GM20431 (cell line): ENCODE results near the gene NUDT4B.
"Not testable (repeated sequence)": the region's sequence is repeated elsewhere in the genome, so short reads cannot be mapped to it uniquely, and the experiment has no call there.

Source experiments
- in situ Hi-C: fragments of 300-500 bp; cut with MseI, MboI; formaldehyde crosslinking; loops from one replicate; pipeline ENCODE4 v1.15.0; 2020; ENCODE audit warnings: low sequenced_read_pairs; ENCODE audit not compliant: unreplicated experiment

The NUDT4B gene

DNA sequence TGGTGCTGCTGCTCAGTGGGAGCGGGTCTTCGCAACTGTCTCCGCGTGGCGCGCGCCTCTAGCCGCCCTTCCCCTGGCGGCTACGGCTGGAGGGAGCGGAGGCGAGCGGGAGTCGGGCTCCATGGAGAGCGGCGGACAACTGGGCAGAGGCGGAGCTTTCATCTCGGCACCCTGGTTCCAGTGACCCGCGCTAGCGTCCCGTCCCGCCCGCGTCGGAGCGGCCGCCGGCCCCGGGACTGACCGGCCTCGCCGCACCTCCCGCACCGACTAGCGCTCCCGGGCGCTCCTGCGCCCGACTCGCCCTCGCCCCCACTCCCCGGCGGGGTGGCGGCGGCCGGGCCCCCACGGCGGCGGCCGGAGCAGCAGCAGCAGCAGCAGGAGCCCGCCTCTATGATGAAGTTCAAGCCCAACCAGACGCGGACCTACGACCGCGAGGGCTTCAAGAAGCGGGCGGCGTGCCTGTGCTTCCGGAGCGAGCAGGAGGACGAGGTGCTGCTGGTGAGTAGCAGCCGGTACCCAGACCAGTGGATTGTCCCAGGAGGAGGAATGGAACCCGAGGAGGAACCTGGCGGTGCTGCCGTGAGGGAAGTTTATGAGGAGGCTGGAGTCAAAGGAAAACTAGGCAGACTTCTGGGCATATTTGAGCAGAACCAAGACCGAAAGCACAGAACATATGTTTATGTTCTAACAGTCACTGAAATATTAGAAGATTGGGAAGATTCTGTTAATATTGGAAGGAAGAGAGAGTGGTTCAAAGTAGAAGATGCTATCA is at the start of gene NUDT4B:
Gene NUDT4B (plus strand): TSS at position 212 of the 772 bp plus-strand sequence. CDS start 179 bp downstream, at position 391.
- in situ Hi-C loops = not testable (repeated sequence)

DNA sequence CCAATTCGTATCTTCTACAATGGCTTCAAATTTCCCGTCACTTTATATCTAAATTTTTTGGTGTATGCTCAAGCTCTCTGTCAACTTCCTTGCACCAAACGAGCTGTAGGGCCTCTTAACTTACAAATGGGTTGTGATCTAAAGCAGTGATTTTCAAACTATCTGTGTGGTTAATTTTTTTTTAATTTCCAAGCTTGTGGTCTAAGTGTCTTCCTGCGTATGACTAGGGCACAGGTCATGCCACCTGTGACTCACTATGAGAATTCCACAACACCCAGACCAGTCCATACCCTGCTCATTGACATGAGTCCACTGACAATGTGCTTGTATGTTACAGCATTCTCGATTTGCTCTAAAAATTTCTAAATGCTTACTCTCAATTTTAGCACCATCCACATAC is 49.2 kb upstream of the NUDT4B start:
- in situ Hi-C loops = not testable (repeated sequence)

DNA sequence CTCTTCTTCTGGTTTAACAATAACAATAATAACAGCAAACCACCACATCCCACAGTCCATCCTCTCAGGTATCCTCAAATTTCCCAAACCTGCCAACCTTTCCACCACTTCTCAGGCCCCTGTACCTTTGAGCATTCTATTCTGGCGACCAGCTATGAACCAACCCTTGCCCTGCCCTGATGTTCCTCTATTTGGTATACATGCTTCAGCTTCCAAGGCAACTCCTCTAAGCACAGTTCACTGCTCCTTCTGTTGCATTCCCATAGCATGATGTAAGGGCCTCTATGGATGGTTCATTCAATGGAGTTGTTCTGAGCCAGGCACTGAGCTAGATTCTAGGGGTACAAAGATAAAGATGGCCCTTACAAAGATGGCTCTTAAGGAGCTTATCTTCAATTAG is 46.3 kb upstream of the NUDT4B start:
- in situ Hi-C loops = not testable (repeated sequence)

DNA sequence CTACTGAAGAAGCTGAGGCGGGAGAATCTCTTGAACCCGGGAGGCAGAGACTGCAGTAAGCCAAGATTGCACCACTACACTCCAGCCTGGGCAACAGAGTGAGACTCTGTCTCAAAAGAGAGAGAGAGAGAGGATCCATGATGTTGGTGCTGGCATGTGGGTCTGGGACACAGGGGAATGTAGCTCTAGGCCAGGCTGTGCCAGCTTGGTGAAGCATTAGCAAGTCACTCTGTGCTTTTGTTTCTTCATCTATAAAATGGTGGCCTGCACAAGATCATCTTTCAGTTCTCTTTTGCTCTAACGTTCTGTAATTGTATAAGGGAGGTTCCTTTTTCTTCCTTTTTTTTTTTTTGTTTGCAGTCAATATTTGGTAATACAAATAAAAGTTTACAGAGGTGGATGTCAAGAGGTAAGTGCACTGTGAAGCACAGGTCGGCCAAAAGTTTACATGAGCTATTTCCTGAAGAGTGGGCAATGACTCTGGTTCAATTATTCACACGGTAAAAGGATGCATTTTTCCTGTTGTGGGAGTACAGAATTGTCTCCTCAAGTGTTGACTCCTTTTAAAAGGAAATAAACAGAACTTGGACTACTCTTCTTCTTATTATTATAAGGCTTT is 44.5 kb upstream of the NUDT4B start:
- in situ Hi-C loops = not testable (repeated sequence)

DNA sequence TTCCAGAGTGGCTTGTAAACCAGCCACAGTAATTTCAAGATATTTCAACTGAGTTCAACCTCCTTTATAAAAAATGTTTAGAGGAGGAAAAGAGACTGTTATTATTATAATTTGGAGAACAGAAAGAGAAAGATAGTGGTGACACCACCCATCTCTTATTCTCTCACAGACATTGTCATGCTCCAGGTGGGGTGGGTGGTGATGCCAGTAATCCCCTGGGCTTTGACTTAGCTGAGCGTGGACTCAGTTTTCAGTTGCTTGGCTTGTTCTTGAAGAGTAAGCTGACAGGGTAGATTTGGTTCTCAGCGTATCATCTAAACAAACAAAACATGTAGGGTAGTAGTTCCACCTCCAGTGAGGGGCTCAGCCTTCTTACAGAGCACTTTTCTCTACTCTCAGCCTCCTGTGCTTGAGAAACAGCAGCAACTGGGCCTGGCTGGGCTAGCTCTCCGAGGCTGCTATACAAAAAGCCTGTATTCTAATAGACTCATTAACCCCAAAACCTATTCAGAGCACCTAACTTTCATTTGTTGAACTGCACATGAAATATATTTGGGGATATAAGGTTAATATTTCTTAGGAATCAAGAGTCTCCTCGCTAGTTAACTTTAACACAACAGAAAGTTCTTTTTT is 43.1 kb upstream of the NUDT4B start:
- in situ Hi-C loops = not testable (repeated sequence)

DNA sequence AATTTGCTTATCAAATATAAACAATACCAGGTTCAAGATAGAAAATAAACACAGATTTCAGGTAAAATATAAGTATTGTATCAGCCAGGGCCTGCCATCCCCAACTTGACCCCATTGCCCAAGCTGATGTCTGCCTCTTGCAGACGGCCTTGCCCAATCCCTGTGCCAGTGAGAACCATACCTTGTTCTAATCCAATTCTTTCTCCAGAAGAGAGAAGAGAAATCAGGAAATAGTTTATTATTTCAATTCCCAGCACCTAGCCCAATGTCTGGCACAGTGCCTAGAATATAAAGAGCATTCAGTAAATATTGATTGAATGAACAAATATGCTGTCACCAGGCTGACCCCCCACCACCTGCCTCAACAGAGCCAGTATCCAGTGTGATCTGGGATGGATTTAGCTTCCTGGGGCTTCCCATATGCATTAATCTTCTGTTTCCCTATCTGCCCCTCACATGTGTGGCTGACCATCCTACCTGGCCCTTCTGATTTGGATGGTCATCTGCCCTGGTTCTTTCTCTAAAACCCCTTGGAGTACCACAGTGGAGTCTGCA is 39.7 kb upstream of the NUDT4B start:
- in situ Hi-C loops = not testable (repeated sequence)

DNA sequence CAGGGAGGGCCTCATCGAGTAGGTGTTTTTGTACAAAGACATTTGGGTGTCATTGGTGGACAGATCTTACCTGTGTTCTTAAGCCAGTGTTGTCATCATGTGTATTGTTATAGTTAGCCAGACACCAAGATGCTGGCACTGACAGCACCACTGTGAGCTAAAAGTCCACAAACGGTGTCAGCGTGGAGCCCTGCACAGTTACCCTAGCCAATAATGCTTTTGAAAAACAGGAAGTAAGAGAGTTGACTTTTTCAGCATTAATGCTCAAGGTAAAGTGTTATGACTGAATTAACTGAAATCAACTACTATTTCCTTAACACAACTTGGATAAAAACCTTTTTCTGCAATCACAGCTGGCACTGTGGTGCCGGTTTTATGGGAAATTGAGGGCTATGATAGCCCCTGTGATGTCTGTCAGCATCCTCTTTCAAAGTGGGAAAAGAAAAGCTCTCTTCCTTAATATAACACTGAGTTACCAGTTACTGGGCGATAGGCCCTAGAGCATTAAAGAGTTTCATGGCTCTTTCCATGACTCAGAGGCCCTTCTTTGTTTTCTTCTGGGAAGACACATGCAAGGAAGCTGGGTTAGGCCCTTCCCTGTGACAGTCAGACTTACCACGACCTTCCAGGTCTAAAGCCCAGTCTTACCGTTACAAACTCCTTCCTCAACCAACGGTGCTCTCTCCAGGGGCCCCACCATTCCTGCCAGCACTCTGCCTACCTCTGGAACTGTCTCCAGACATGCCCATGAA is 37.6 kb upstream of the NUDT4B start:
- in situ Hi-C loops = not testable (repeated sequence)

DNA sequence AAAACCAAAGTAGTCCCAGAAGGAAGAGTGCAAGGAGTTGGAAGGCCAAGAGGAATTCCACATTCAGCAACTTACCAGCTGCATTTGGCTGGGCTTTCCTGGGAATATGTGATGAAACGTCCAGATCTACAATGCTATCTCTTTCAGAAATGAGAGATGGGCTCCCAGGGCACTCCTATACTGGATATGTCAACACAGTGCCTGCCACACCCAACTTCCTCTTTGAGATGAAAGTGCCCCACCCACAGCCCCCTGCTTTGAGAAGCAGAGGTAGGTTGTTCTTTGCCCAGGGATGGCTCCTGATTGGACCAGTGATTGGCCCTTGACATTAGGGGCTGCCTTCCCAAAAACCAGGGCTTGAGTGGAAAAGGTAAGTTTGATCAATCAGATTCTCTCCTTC is 36.2 kb upstream of the NUDT4B start:
- in situ Hi-C loops = not testable (repeated sequence)

DNA sequence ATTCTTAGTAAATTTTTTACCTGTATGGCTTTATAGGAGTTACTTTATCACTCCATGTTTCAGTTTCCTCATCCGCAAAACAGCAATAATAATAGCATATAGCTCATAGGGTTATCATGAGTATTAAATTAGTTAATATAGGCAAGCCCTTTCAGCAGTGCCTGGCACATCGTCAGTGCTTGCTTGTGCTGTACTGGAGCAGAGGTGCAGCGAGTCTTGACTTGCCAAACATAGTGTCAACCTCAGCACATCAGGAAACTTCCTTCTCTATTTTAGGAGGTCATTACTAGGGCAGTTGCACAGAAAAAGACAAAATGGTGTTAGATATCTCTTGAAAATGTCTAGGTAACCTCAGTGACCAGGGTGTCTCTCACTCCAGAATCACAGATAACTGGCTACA is 33.1 kb upstream of the NUDT4B start:
- in situ Hi-C loops = not testable (repeated sequence)

DNA sequence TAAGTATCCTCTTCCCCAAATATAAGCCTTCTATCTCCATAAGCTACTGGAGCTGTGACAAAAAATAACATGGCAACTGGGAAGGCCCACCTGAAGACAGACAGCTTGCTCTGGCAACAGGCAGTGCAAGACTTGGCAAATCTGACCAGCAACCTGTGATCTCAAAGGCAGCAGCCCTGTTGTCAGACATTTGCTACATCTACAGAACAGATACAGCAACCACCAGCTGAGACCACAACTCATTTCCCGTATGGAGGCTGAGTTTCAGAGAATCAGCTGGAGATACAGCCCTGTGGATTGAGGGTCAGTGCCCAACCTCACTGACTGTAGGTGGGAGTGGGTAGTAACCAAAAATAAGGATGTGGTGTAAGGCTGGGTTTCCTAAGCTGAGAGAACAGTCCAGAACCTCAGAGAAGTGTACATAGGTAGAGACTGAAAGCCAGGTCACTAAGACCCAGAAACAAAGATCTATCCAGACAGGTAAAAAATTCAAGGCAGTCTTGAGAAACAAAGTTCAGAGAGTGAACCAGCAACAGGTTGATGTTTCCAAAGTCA is 31.5 kb upstream of the NUDT4B start:
- in situ Hi-C loops = not testable (repeated sequence)

DNA sequence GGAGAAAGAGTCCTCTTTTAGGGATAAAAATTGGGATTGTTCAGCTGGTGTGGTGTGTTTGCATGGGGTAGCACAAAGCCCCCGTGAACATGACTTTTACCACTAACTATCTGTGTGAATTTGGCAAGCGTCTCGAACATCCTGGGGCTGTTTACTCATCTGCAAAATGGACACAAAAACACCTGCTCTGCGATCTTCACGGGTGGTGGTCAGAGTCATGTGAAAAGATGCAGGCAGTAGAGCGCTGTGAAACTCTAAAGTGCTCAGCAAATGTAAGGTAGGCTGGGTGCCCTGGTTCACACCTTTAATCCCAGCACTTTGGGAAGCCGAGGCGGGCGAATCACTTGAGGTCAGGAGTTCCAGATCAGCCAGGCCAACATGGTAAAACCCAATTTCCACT is 27.7 kb upstream of the NUDT4B start:
- in situ Hi-C loops = not testable (repeated sequence)

DNA sequence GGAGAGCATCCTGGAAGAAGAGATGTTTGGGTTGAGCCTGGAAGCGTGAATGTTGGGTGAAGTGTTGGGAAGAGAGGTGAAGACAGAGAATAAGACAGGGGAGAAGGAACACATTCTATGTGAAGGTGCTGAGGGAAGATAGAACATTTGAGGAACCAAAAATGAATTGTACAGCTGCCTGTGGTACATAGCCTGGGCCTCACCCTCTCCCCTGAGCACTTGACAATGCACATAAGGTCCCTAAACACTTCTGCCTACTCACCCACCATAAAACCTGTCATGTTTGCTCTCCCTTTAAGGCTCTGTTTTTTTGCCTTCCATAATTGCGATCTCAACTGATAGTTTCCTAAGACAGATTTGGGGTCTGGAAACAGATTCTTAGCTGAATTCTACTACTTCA is 25.8 kb upstream of the NUDT4B start:
- in situ Hi-C loops = not testable (repeated sequence)

DNA sequence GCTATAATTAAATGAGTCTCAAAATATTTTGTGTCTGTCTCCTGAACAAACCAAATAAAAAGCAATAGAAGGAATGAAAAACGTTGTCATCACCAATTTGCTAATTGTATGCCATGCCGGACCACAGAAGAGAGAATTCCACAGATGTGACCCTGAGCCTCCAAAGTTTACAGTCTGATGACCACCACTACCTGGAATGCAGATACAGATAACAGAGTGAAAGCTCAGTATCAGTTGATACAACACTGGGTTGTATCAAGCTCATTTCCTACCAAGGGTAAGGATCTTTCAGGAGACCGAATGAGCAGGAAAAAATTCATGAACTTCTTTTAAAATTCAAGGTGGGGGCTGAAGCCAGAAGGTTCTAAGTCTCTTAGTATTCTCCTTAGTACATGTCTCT is 25.1 kb upstream of the NUDT4B start:
- in situ Hi-C loops = not testable (repeated sequence)

DNA sequence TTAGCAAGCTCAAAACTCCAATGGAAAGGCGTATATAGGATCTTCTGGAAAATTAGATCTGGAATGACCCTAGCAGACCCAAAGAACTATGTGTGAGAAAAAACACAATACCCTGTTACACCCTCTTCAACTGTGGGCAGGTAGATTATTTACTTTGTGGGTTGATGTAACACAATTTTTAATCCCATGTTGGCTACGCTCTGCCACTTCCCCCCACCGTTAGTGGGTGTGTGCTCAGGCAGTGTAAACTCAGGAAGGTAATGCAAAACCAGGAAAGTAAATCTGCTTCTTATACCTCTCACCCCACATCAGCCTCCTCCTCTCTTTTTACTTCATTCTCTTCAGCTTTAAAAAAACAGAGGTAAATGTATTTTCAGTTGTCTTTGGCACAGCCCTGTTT is 23.7 kb upstream of the NUDT4B start:
- in situ Hi-C loops = not testable (repeated sequence)

DNA sequence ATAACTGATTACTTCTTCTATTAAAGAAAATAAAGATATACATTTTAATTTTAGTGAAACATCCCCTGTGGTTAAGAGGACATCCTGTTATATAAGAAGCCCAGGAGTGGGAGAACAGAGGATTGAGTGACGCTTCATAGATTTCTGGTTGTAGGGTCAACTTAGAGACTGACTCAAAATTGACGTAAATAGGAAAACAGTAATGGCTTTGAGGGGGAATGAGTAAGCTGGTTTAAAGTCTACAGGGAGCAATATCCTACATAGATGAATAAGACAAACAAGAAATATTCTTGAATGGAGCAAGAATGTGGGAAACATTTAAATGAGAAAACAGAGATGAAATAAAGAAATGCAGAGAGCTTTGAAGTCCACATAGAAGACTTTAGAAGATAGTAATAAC is 20.7 kb upstream of the NUDT4B start:
- in situ Hi-C loops = not testable (repeated sequence)

DNA sequence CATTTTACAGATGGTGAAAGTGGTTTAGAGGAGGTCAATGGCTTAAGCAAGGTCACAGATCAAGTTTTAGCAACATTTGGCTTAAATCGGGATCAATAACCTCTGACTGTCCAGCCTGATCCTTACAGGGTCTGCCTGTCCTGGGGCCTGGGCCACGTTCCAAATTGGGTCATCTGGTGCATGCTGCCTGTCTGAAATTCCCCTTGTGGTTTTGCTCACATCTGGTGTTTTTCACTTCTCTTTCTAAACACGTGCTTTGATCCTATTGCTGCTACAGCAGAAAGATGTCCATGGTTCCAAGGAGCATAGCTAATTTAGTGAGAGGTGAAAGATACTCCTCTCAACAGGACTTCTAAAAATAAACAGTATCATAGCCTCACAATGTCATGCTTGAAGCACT is 19.4 kb upstream of the NUDT4B start:
- in situ Hi-C loops = not testable (repeated sequence)

DNA sequence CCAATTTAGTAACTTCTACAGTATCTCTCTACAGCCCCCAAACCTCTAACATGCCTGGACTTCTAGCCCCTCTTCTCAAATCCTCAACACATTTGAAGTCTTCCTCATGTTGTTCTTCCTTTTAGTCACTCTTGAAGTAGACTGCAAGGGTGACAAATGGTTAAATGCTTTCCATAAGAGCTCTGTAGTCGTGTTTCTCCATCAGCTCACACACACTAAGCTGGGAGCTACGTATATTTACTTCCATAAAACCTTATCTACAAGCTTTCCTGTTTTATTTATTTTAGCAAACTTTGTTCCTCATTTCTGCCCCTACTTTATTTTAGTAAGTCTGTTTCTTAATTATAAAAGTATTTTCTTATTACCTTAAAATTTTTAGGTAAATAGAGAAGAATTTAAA is 19.0 kb upstream of the NUDT4B start:
- in situ Hi-C loops = not testable (repeated sequence)

DNA sequence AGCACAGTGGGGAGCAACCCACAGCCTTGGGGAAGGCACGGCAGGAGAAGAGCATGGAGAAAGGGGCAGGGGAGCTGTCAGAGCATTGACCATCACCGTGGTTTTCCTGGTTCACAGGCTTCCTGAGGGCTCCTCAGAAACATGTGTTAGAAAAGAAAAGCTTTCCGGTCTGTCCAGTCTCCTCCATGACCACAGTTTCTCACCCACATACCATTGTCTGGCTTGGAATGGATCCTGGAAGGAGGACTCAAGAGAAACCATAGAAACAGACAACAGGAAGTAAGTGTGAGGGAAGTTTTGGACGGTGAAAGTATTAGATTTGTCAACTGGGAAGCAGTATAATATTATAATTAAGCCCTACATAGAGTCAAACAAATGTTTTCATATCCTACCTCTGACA is 16.3 kb upstream of the NUDT4B start:
- in situ Hi-C loops = not testable (repeated sequence)

DNA sequence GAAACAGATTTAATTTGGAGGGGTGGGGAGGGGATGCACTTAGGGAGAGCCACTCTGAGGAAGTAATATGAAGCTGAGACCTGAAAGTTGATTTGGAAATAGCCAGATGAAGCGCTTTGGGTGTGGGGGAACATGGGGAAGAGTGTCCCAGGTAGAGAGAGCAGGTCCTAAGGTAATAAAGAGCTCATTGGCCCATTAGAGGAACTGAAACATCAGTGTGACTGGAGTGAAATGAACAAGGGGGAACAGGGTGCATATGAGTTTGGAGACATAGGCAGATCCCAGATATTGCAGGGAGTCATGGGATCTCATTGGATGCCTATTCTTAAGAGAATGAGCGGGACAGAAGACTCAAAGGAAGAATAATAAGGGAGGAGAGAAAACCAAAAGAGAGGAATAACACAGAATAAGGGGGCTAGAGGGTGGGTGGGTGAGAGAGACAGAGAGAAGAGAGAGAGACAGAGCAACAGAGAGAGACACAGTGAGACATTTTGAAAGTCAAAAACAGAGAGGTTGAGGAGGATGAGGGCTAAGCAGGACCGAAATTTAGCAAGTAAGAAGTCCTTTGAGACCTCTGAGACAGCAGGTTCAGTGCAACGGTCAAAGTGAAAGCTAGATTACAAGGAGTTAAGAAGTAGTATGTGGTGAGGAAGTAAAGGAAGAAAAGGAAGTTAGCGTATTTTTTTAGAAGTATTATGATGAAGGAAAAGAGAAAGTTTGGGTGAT is 14.8 kb upstream of the NUDT4B start:
- in situ Hi-C loops = not testable (repeated sequence)
